ENCODE data around the gene ACHE.
A peak's percentile ranks its signal among the peaks of the same experiment; 100 is the strongest.

Gene ACHE

GRCh38 chr7:100875356-100875751 lies 20.3 kb downstream of the ACHE start:
- TF ChIP-seq POLR2AphosphoS5 (IDR thresholded peaks at IDR 0.05; ENCODE audit: low read depth, low read length): no peak
- TF ChIP-seq TAF1 (IDR thresholded peaks at IDR 0.05; ENCODE audit: low read depth, low read length): no peak
- no peak for TF ChIP-seq PAX5 (IDR thresholded peaks at IDR 0.05; ENCODE audit: insufficient read depth, low read length, severe bottlenecking)
- no peak; the same call in 1 of the 2 replicates for TF ChIP-seq POLR2A (IDR thresholded peaks at IDR 0.05; ENCODE audit: low read depth, low read length)
- TF ChIP-seq SPI1 (IDR thresholded peaks at IDR 0.05; ENCODE audit: low read depth, low read length): no peak
- TF ChIP-seq POU2F2 (IDR thresholded peaks at IDR 0.05; ENCODE audit: low read depth, low read length): no peak
- DNase-seq (ENCODE audit: insufficient read length, low spot score) (no peak), FAIRE-seq (no peak)

GRCh38 chr7:100874577-100875355 lies 20.9 kb downstream of the ACHE start, which contains the start of gene SRRT:
SRRT (plus strand) TSS chr7:100875103; CDS start chr7:100875591, 488 bp downstream.
- peak; percentile 98 for DNase-seq (ENCODE audit: insufficient read length, low spot score)
- peak; percentile 100 for FAIRE-seq
- TF ChIP-seq POLR2A (IDR thresholded peaks at IDR 0.05; ENCODE audit: low read depth, low read length): peak; percentile 94; the same call in 1 of the 2 replicates
- no peak; the same call in 1 of the 2 replicates for TF ChIP-seq POU2F2 (IDR thresholded peaks at IDR 0.05; ENCODE audit: low read depth, low read length)
- TF ChIP-seq SPI1 (IDR thresholded peaks at IDR 0.05; ENCODE audit: low read depth, low read length): peak; percentile 50
- TF ChIP-seq POLR2AphosphoS5 (IDR thresholded peaks at IDR 0.05; ENCODE audit: low read depth, low read length): peak; percentile 91
- peak; percentile 88 for TF ChIP-seq TAF1 (IDR thresholded peaks at IDR 0.05; ENCODE audit: low read depth, low read length)
- no peak for TF ChIP-seq PAX5 (IDR thresholded peaks at IDR 0.05; ENCODE audit: insufficient read depth, low read length, severe bottlenecking)

GRCh38 chr7:100874300-100874576 lies 21.4 kb downstream of the ACHE start:
- TF ChIP-seq POLR2A (IDR thresholded peaks at IDR 0.05; ENCODE audit: low read depth, low read length): no peak
- DNase-seq (ENCODE audit: insufficient read length, low spot score) (no peak), FAIRE-seq (no peak)

GRCh38 chr7:100873599-100874299 lies 21.9 kb downstream of the ACHE start:
- DNase-seq (ENCODE audit: insufficient read length, low spot score) (no peak), FAIRE-seq (no peak)
- no peak for TF ChIP-seq POU2F2 (IDR thresholded peaks at IDR 0.05; ENCODE audit: low read depth, low read length)
- no peak for TF ChIP-seq PAX5 (IDR thresholded peaks at IDR 0.05; ENCODE audit: insufficient read depth, low read length, severe bottlenecking)
- no peak for TF ChIP-seq POLR2AphosphoS5 (IDR thresholded peaks at IDR 0.05; ENCODE audit: low read depth, low read length)
- TF ChIP-seq POLR2A (IDR thresholded peaks at IDR 0.05; ENCODE audit: low read depth, low read length): no peak
- no peak for TF ChIP-seq SPI1 (IDR thresholded peaks at IDR 0.05; ENCODE audit: low read depth, low read length)
- no peak for TF ChIP-seq TAF1 (IDR thresholded peaks at IDR 0.05; ENCODE audit: low read depth, low read length)

GRCh38 chr7:100867776-100868485 lies 27.8 kb downstream of the ACHE start:
- FAIRE-seq (peak; percentile 72), DNase-seq (ENCODE audit: insufficient read length, low spot score) (no peak)
- peak; percentile 35; the same call in 1 of the 2 replicates for TF ChIP-seq POLR2A (IDR thresholded peaks at IDR 0.05; ENCODE audit: low read depth, low read length)
- TF ChIP-seq TAF1 (IDR thresholded peaks at IDR 0.05; ENCODE audit: low read depth, low read length): no peak

- TF ChIP-seq POLR2AphosphoS5 (IDR thresholded peaks at IDR 0.05; ENCODE audit: low read depth, low read length): no peak; the same call in 1 of the 2 replicates
- 0 out of 2 replicates have a peak, but pooled peaks have one; percentile 23 for TF ChIP-seq POU2F2 (IDR thresholded peaks at IDR 0.05; ENCODE audit: low read depth, low read length)
- FAIRE-seq: peak; percentile 87
- DNase-seq (ENCODE audit: insufficient read length, low spot score): peak; percentile 82
Observed at GRCh38 chr7:100867040-100867775, 28.5 kb downstream of the ACHE start, which contains the start of gene TRIP6. TRIP6 (plus strand) TSS chr7:100867387; CDS start chr7:100867498, 111 bp downstream.

- no peak for FAIRE-seq
Observed at GRCh38 chr7:100866729-100867039, 29.0 kb downstream of the ACHE start.

GRCh38 chr7:100865938-100866728 lies 29.6 kb downstream of the ACHE start:
- no peak for DNase-seq (ENCODE audit: insufficient read length, low spot score)
- FAIRE-seq: no peak
- TF ChIP-seq TAF1 (IDR thresholded peaks at IDR 0.05; ENCODE audit: low read depth, low read length) (no peak), PAX5 (IDR thresholded peaks at IDR 0.05; ENCODE audit: insufficient read depth, low read length, severe bottlenecking) (no peak), POLR2AphosphoS5 (IDR thresholded peaks at IDR 0.05; ENCODE audit: low read depth, low read length) (no peak), POLR2A (IDR thresholded peaks at IDR 0.05; ENCODE audit: low read depth, low read length) (no peak), SPI1 (IDR thresholded peaks at IDR 0.05; ENCODE audit: low read depth, low read length) (no peak), POU2F2 (IDR thresholded peaks at IDR 0.05; ENCODE audit: low read depth, low read length) (no peak)

More at GRCh38 chr7:100866729-100867039, 29.0 kb downstream of the ACHE start:
- TF ChIP-seq POLR2A (IDR thresholded peaks at IDR 0.05; ENCODE audit: low read depth, low read length): no peak
- TF ChIP-seq POLR2AphosphoS5 (IDR thresholded peaks at IDR 0.05; ENCODE audit: low read depth, low read length): no peak
- TF ChIP-seq PAX5 (IDR thresholded peaks at IDR 0.05; ENCODE audit: insufficient read depth, low read length, severe bottlenecking): no peak
- no peak for TF ChIP-seq SPI1 (IDR thresholded peaks at IDR 0.05; ENCODE audit: low read depth, low read length)
- TF ChIP-seq POU2F2 (IDR thresholded peaks at IDR 0.05; ENCODE audit: low read depth, low read length): no peak
- no peak for TF ChIP-seq TAF1 (IDR thresholded peaks at IDR 0.05; ENCODE audit: low read depth, low read length)
- no peak for DNase-seq (ENCODE audit: insufficient read length, low spot score)
